HUES64 (cell line): ENCODE data around the gene FANCI.

Source experiments
- H3K27ac ChIP-seq: 2 replicates; pipeline ENCODE4 v1.7.0; 2013; ENCODE audit warnings: low read depth, low read length, inconsistent platforms
- H3K27me3 ChIP-seq: 2 replicates; pipeline ENCODE4 v1.6.1; 2013; ENCODE audit warnings: mild to moderate bottlenecking, low read length; ENCODE audit not compliant: insufficient read depth
- H3K36me3 ChIP-seq: 2 replicates; pipeline ENCODE4 v1.6.1; 2013; ENCODE audit warnings: mild to moderate bottlenecking, low read length; ENCODE audit not compliant: insufficient read depth
- H3K4me1 ChIP-seq: 2 replicates; pipeline ENCODE4 v1.6.1; 2013; ENCODE audit warnings: mild to moderate bottlenecking, low read length, moderate library complexity; ENCODE audit not compliant: insufficient read depth
- H3K4me3 ChIP-seq: 2 replicates; pipeline ENCODE4 v1.5.1; 2013; ENCODE audit warnings: mild to moderate bottlenecking, low read length, moderate library complexity
- H3K9ac ChIP-seq: 2 replicates; pipeline ENCODE4 v1.6.1; 2013; ENCODE audit warnings: mild to moderate bottlenecking, low read depth, low read length
- H3K9me3 ChIP-seq: 2 replicates; pipeline ENCODE4 v1.6.1; 2013; ENCODE audit warnings: low read depth, low read length; ENCODE audit not compliant: insufficient read depth
- WGBS: fragments of 150-250, 120-280 bp; methylation state at CpG from one replicate; pipeline ENCODE4 v1.1.7; 2013; ENCODE audit warnings: missing lambda C conversion rate; 5-methylcytosine and 5-hydroxymethylcytosine counted together

Gene FANCI

GRCh38 chr15:89307791-89308190, 64.0 kb downstream of the FANCI start:
- H3K4me1 ChIP-seq: no peaks in the 10 kb centered on the region
- H3K36me3 ChIP-seq: peaks cover 91% of the 10 kb centered on the region
- H3K9ac ChIP-seq: no peak overlapping the region
- no peaks in the 10 kb centered on the region for H3K9me3 ChIP-seq
- WGBS: 85% methylated on average over 2 of the region's 2 CpGs
- no peak overlapping the region for H3K27ac ChIP-seq
- H3K27me3 ChIP-seq: no peaks in the 10 kb centered on the region
- no peak overlapping the region for H3K4me3 ChIP-seq

- 89% methylated on average over 3 of the region's 3 CpGs for WGBS
- Histone ChIP-seq H3K4me3 (no peak overlapping the region), H3K9ac (no peak overlapping the region), H3K4me1 (no peaks in the 10 kb centered on the region), H3K36me3 (peaks cover 91% of the 10 kb centered on the region), H3K9me3 (no peaks in the 10 kb centered on the region), H3K27me3 (no peaks in the 10 kb centered on the region), H3K27ac (no peak overlapping the region)
Measured at GRCh38 chr15:89308236-89308635, 64.5 kb downstream of the FANCI start.

GRCh38 chr15:89309993-89310392, 66.2 kb downstream of the FANCI start:
- Histone ChIP-seq H3K27me3 (no peaks in the 10 kb centered on the region), H3K9ac (no peak overlapping the region), H3K4me3 (no peak overlapping the region), H3K9me3 (no peaks in the 10 kb centered on the region), H3K36me3 (peaks cover 91% of the 10 kb centered on the region), H3K4me1 (no peaks in the 10 kb centered on the region), H3K27ac (no peak overlapping the region)
- WGBS: 92% methylated on average over 2 of the region's 2 CpGs

- no peak overlapping the region for H3K4me3 ChIP-seq
- no peak overlapping the region for H3K9ac ChIP-seq
- 95% methylated on average over 2 of the region's 2 CpGs for WGBS
- H3K9me3 ChIP-seq: no peaks in the 10 kb centered on the region
- peaks cover 92% of the 10 kb centered on the region for H3K36me3 ChIP-seq
- H3K27ac ChIP-seq: no peak overlapping the region
- no peaks in the 10 kb centered on the region for H3K4me1 ChIP-seq
- no peaks in the 10 kb centered on the region for H3K27me3 ChIP-seq
Measured at GRCh38 chr15:89315375-89315929, 71.7 kb downstream of the FANCI start.

GRCh38 chr15:89316504-89316903, 72.7 kb downstream of the FANCI start:
- Histone ChIP-seq H3K9me3 (no peaks in the 10 kb centered on the region), H3K27ac (no peak overlapping the region), H3K9ac (no peak overlapping the region), H3K4me3 (no peak overlapping the region), H3K36me3 (peaks cover 98% of the 10 kb centered on the region), H3K4me1 (no peaks in the 10 kb centered on the region), H3K27me3 (no peaks in the 10 kb centered on the region)
- 95% methylated on average over 5 of the region's 5 CpGs for WGBS

GRCh38 chr15:89317186-89317720, 73.5 kb downstream of the FANCI start:
- Histone ChIP-seq H3K27me3 (no peaks in the 10 kb centered on the region), H3K9ac (no peak overlapping the region), H3K4me1 (no peaks in the 10 kb centered on the region), H3K27ac (no peak overlapping the region), H3K4me3 (no peak overlapping the region), H3K9me3 (no peaks in the 10 kb centered on the region), H3K36me3 (peaks cover 98% of the 10 kb centered on the region)
- 90% methylated on average over 4 of the region's 4 CpGs for WGBS

- H3K9ac ChIP-seq: no peak overlapping the region
- no peaks in the 10 kb centered on the region for H3K27me3 ChIP-seq
- WGBS: 95% methylated on average over 9 of the region's 9 CpGs
- H3K4me3 ChIP-seq: no peak overlapping the region
- H3K27ac ChIP-seq: no peak overlapping the region
- H3K4me1 ChIP-seq: no peaks in the 10 kb centered on the region
- no peaks in the 10 kb centered on the region for H3K9me3 ChIP-seq
- peaks cover 100% of the 10 kb centered on the region for H3K36me3 ChIP-seq
Measured at GRCh38 chr15:89319678-89320077, 75.9 kb downstream of the FANCI start.

GRCh38 chr15:89320200-89320599, 76.4 kb downstream of the FANCI start:
- H3K27ac ChIP-seq: no peak overlapping the region
- no peaks in the 10 kb centered on the region for H3K9me3 ChIP-seq
- H3K9ac ChIP-seq: no peak overlapping the region
- no peaks in the 10 kb centered on the region for H3K4me1 ChIP-seq
- WGBS: 91% methylated on average over 2 of the region's 2 CpGs
- H3K4me3 ChIP-seq: no peak overlapping the region
- H3K27me3 ChIP-seq: no peaks in the 10 kb centered on the region
- peaks cover 100% of the 10 kb centered on the region for H3K36me3 ChIP-seq

- H3K9ac ChIP-seq: no peak overlapping the region
- peaks cover 100% of the 10 kb centered on the region for H3K36me3 ChIP-seq
- no peak overlapping the region for H3K27ac ChIP-seq
- 93% methylated on average over 17 of the region's 17 CpGs for WGBS
- no peaks in the 10 kb centered on the region for H3K4me1 ChIP-seq
- no peaks in the 10 kb centered on the region for H3K27me3 ChIP-seq
- H3K4me3 ChIP-seq: no peak overlapping the region
- H3K9me3 ChIP-seq: no peaks in the 10 kb centered on the region
Measured at GRCh38 chr15:89321521-89322410, 78.0 kb downstream of the FANCI start.

GRCh38 chr15:89322822-89323221, 79.0 kb downstream of the FANCI start:
- 97% methylated on average over 15 of the region's 15 CpGs for WGBS
- H3K36me3 ChIP-seq: peaks cover 100% of the 10 kb centered on the region
- H3K27ac ChIP-seq: no peak overlapping the region
- no peak overlapping the region for H3K9ac ChIP-seq
- H3K4me1 ChIP-seq: no peaks in the 10 kb centered on the region
- H3K4me3 ChIP-seq: no peak overlapping the region
- H3K9me3 ChIP-seq: no peaks in the 10 kb centered on the region
- H3K27me3 ChIP-seq: no peaks in the 10 kb centered on the region

- no peaks in the 10 kb centered on the region for H3K4me1 ChIP-seq
- no peaks in the 10 kb centered on the region for H3K9me3 ChIP-seq
- no peak overlapping the region for H3K9ac ChIP-seq
- H3K36me3 ChIP-seq: peaks cover 100% of the 10 kb centered on the region
- no peak overlapping the region for H3K27ac ChIP-seq
- H3K4me3 ChIP-seq: no peak overlapping the region
- 96% methylated on average over 6 of the region's 6 CpGs for WGBS
- no peaks in the 10 kb centered on the region for H3K27me3 ChIP-seq
Measured at GRCh38 chr15:89323825-89324224, 80.0 kb downstream of the FANCI start.
